HepG2 (cell line): ENCODE measurements around the gene PCSK5. TPM values are rescaled to one million over a fixed set of nuclear protein-coding genes. Genes with fewer than 3 reads are reported as not detected.

ENCODE experiments used
- ATAC-seq: fragments of 200-7000 bp; cut with Tn5 transposase; 3 replicates; pipeline ENCODE4 v1.9.1; 2020; ENCODE audit warnings: mild to moderate bottlenecking, moderate library complexity
- BruUV-seq: library from RNA; stranded (reverse); fragments of 400-500 nt; replicated peaks from 2 replicates; lab custom pipeline; 2021; lab: Mats Ljungman, UMichigan
- CTCF ChIA-PET: fragments of 300-600 bp; formaldehyde crosslinking; extraction: SDS; loops from one replicate; lab custom pipeline; 2021; ENCODE audit warnings: low total read pairs, inconsistent platforms, low intra/inter-chr PET ratio; lab: Yijun Ruan, JAX
- POLR2A ChIA-PET: fragments of 350-600 bp; sonication (Branson Sonifier 250); formaldehyde crosslinking; loops from one replicate; lab custom pipeline; 2020; ENCODE audit warnings: antibody characterized with exemption, inconsistent platforms; lab: Yijun Ruan, JAX
- DNase-seq: peaks from one replicate; pipeline ENCODE4 v3.0.0-alpha.2; 2015; ENCODE audit warnings: low spot score
- FAIRE-seq: peaks from 3 replicates; lab custom pipeline; 2011; peaks lifted over from hg19 to GRCh38; lab: Jason Lieb, UNC
- H2AFZ ChIP-seq: one replicate; pipeline ENCODE4 v1.6.1; 2011; ENCODE audit warnings: low read length, inconsistent platforms
- H3K27ac ChIP-seq: fragments of 300-600 bp; 3 replicates; pipeline ENCODE4 v1.8.0; 2011; ENCODE audit warnings: mixed run types, mild to moderate bottlenecking, mixed read lengths, low read length, inconsistent platforms; ENCODE audit not compliant: insufficient read depth; ENCODE audit errors: extremely low read length
- H3K27me3 ChIP-seq, 2 experiments: fragments of 200-600 bp in 1 of 2; 2 replicates in 1 of 2; 3 replicates in 1 of 2; pipeline versions ENCODE4 v1.6.0 to v1.8.0; 2011; ENCODE audit warnings: low read length in 2 of 2, mild to moderate bottlenecking in 2 of 2, moderate library complexity in 2 of 2, inconsistent platforms in 1 of 2; ENCODE audit not compliant: insufficient read depth in 2 of 2, control insufficient read depth in 1 of 2
- H3K36me3 ChIP-seq, 2 experiments: fragments of 200-600 bp in 1 of 2; replicated peaks in 1 of 2; 2 replicates in 1 of 2; 3 replicates in 1 of 2; pipeline versions ENCODE4 v1.5.1 to v1.8.0; 2011; ENCODE audit warnings: low read length in 2 of 2, inconsistent platforms in 1 of 2; ENCODE audit not compliant: insufficient read depth in 2 of 2, control insufficient read depth in 1 of 2
- H3K4me1 ChIP-seq: 2 replicates; pipeline ENCODE4 v1.5.1; 2012; ENCODE audit warnings: low read length, inconsistent platforms; ENCODE audit not compliant: insufficient read depth
- H3K4me2 ChIP-seq: 2 replicates; pipeline ENCODE4 v1.6.0; 2011; ENCODE audit warnings: low read depth, low read length, inconsistent platforms
- H3K4me3 ChIP-seq, 3 experiments: fragments of 200-600 bp in 1 of 3; sonication (generic), shearing (Covaris generic) in 1 of 3; replicated peaks in 1 of 3; 2 replicates each; pipeline ENCODE4 v1.5.1; 2011 to 2016; ENCODE audit warnings: low read length in 3 of 3, inconsistent platforms in 2 of 3, low read depth in 2 of 3, mild to moderate bottlenecking in 2 of 3, control low read depth in 1 of 3, mixed read lengths in 1 of 3; ENCODE audit not compliant: insufficient read depth in 1 of 3
- H3K79me2 ChIP-seq: one replicate; pipeline ENCODE4 v1.6.1; 2011; ENCODE audit warnings: low read length, inconsistent platforms; ENCODE audit not compliant: insufficient read depth
- H3K9ac ChIP-seq: 2 replicates; pipeline ENCODE4 v1.6.0; 2011; ENCODE audit warnings: mild to moderate bottlenecking, low read depth, low read length, inconsistent platforms; ENCODE audit not compliant: insufficient read depth
- H3K9me3 ChIP-seq: 2 replicates; pipeline ENCODE4 v1.5.1; 2012; ENCODE audit warnings: mild to moderate bottlenecking, low read length
- H4K20me1 ChIP-seq: 2 replicates; pipeline ENCODE4 v1.6.0; 2011; ENCODE audit warnings: inconsistent platforms, mild to moderate bottlenecking, low read length, moderate library complexity; ENCODE audit not compliant: insufficient read depth
- DR1 ChIP-seq: sonication (generic); formaldehyde crosslinking; IDR thresholded peaks from 2 replicates; pipeline ENCODE4 v1.8.0; 2021; ENCODE audit warnings: mild to moderate bottlenecking, missing genetic modification reagents, inconsistent platforms
- PAF1 ChIP-seq: IDR thresholded peaks from 2 replicates; pipeline ENCODE4 v1.6.1; 2016; ENCODE audit warnings: missing genetic modification reagents, missing compliant biosample characterization
- POLR2AphosphoS5 ChIP-seq: IDR thresholded peaks from 2 replicates; pipeline ENCODE4 v1.6.1; 2012; ENCODE audit warnings: low read depth, low read length
- ZNF501 ChIP-seq: sonication (generic); formaldehyde crosslinking; IDR thresholded peaks from 2 replicates; pipeline ENCODE4 v1.5.1; 2020; ENCODE audit warnings: mild to moderate bottlenecking, moderate library complexity, missing genetic modification reagents
- WGBS: methylation state at CpG from one replicate; pipeline ENCODE4 v1.1.6; 2017; ENCODE audit warnings: low lambda C conversion rate; 5-methylcytosine and 5-hydroxymethylcytosine counted together
- in situ Hi-C: cut with HindIII; loops from 2 replicates; pipeline ENCODE4 v1.10.0; 2017; ENCODE audit warnings: low pct_unique_long_range_greater_than_20kb; ENCODE audit not compliant: extremely low pct_ligation_motif_present
- intact Hi-C: fragments of 100-400 bp; cut with micrococcal nuclease; formaldehyde crosslinking; loops from one replicate; pipeline ENCODE4 v1.10.0; 2022; ENCODE audit not compliant: unreplicated experiment
- polyA plus RNA-seq, 8 experiments: library from polyadenylated mRNA; depleted of rRNA in 3 of 8; stranded (reverse) in 7 of 8; unstranded in 1 of 8; fragments of >200 nt; fragmentation: Illumina TruSeq in 4 of 8; extraction: Trizol in 4 of 8; gene quantifications; 2 replicates each; pipeline versions ENCODE4 v1.2.1 to v1.2.3, GENCODE V29; 2011 to 2016; ENCODE audit warnings: low read depth in 4 of 8, missing spikeins in 1 of 8, mixed read lengths in 1 of 8; ENCODE audit not compliant: insufficient read depth in 1 of 8
- total RNA-seq, 5 experiments: library from RNA; depleted of rRNA; stranded (reverse); fragments of >200 nt; fragmentation: Illumina TruSeq; extraction: Trizol; gene quantifications; 2 replicates each; pipeline ENCODE4 v1.2.3, GENCODE V29; 2016; ENCODE audit warnings: low read depth in 1 of 5
- TF ChIP-seq, protein P1 (sequence below): sonication (generic); formaldehyde crosslinking; IDR thresholded peaks from 2 replicates; pipeline ENCODE4 v1.8.0; 2022; ENCODE audit warnings: low read depth, missing genetic modification reagents
- TF ChIP-seq, protein P2 (sequence below): sonication (generic); formaldehyde crosslinking; IDR thresholded peaks from 2 replicates; pipeline ENCODE4 v1.5.0; 2020; ENCODE audit warnings: mild to moderate bottlenecking, missing genetic modification reagents, borderline replicate concordance

PCSK5 gene
- total and polyA plus RNA-seq, 2 of the 13 experiments (the other 11 are each of a cell fraction or from before 2014, with no cell fraction given): 0.55 to 0.66 TPM

DNA sequence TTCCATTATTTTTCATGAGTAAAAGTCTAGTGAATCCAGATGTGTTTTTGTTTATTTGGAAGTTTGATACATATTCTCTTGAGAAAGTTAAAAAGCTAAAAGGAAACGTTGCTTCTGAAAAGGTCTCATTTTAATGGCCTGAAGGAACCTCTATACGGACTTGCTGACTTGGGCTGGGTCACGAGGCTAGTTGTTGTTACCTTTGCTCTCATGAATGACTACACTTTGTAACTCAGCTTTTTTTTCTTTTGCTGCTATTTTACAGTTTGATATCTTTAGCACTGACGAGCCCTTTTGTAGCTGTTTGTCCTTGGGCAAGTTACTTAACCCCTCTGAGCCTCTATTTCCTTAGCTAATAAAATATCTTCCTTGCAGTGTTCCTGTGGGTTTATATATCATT, 211.5 kb downstream of the PCSK5 start (continued):
- TF ChIP-seq POLR2AphosphoS5: no peak
- TF ChIP-seq, protein P1, sequence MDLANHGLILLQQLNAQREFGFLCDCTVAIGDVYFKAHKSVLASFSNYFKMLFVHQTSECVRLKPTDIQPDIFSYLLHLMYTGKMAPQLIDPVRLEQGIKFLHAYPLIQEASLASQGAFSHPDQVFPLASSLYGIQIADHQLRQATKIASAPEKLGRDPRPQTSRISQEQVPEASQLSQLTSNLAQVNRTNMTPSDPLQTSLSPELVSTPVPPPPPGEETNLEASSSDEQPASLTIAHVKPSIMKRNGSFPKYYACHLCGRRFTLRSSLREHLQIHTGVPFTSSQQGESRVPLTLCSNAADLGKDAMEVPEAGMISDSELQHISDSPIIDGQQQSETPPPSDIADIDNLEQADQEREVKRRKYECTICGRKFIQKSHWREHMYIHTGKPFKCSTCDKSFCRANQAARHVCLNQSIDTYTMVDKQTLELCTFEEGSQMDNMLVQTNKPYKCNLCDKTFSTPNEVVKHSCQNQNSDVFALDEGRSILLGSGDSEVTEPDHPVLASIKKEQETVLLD: no peak

DNA sequence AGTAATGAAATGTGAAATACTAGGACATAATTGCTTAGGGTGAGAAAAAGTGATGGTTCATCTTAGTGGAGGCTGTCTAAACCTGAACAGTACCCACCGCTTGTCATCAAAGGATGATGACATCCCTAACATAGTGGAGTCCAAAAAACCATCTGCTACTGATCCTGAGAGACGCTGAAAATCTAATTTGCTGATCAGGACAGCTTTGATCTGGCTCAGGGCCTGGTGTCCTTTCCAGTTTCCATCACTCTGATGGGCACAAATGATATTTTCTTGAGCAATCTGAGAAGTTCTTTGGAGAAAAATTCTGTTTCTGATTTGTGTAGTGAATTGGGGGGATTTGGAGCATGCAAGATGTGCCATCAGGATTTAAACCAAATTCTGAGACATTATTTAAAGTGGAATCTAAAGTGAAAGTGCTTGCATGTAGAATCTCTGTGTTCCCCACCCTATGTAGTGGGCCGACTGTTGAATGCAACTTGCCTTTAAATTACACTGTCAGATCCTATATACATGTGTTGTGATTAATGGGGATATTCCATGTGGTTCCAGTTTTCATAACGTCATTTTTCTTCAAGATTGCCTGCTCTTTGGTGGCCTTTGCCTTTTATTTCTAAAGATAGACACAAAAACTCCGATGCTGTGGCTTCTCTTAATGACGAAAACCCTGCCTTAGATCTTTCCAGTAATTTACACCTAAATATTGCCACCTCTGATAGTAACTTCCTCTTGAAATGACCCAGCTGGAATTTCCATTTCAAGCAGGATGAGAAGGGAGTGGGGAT, 213.2 kb downstream of the PCSK5 start:
- ATAC-seq: no peak
- H3K4me3 ChIP-seq: no peak overlapping the region
- in situ Hi-C loops: no loop called here
- H2AFZ ChIP-seq: no peak overlapping the region
- no peaks in the 10 kb centered on the region for H3K79me2 ChIP-seq
- H3K36me3 ChIP-seq: no peaks in the 10 kb centered on the region
- no peak for TF ChIP-seq PAF1
- TF ChIP-seq, protein P2, sequence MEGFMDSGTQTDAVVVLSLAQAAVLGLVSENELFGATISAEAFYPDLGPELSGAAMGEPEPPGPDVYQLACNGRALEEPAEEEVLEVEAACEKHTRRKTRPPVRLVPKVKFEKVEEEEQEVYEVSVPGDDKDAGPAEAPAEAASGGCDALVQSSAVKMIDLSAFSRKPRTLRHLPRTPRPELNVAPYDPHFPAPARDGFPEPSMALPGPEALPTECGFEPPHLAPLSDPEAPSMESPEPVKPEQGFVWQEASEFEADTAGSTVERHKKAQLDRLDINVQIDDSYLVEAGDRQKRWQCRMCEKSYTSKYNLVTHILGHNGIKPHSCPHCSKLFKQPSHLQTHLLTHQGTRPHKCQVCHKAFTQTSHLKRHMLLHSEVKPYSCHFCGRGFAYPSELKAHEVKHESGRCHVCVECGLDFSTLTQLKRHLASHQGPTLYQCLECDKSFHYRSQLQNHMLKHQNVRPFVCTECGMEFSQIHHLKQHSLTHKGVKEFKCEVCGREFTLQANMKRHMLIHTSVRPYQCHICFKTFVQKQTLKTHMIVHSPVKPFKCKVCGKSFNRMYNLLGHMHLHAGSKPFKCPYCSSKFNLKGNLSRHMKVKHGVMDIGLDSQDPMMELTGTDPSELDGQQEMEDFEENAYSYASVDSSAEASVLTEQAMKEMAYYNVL (CRISPR knock-in tag): no peak
- TF ChIP-seq ZNF501 (CRISPR knock-in tag): no peak
- TF ChIP-seq DR1 (CRISPR knock-in tag): no peak
- H4K20me1 ChIP-seq: no peaks in the 10 kb centered on the region
- no TSS peak for BruUV-seq
- ChIA-PET POLR2A (no interaction called here), CTCF (no interaction called here)
- no peak for DNase-seq
- no peaks in the 10 kb centered on the region for H3K9me3 ChIP-seq
- H3K4me1 ChIP-seq: no peaks in the 10 kb centered on the region
- H3K9ac ChIP-seq: no peak overlapping the region
- no peaks in the 10 kb centered on the region for H3K27me3 ChIP-seq
- FAIRE-seq: no peak
- WGBS: 42% methylated on average over 6 of the region's 6 CpGs
- no peak overlapping the region for H3K4me2 ChIP-seq
- intact Hi-C loops: no loop called here
- no peak overlapping the region for H3K27ac ChIP-seq
